Tibial nerve (tissue), 4 donors: Measurements from ENCODE around the gene CLASP1.

Experiments
- EP300 ChIP-seq, 2 donors: sonication (generic); formaldehyde crosslinking; IDR thresholded peaks; one replicate each; pipeline ENCODE4 v1.6.1; 2017; ENCODE audit warnings: antibody characterized with exemption in 2 of 2, mild to moderate bottlenecking in 1 of 2
- TF ChIP-seq, protein P1 (sequence below), 5 experiments: fragments of 200-600 bp in 3 of 5; fragments of 450-650 bp in 2 of 5; sonication (generic) in 3 of 5; IDR thresholded peaks; one replicate each; pipeline ENCODE4 v1.5.1; 2016 to 2019; ENCODE audit warnings: antibody characterized with exemption in 5 of 5, mild to moderate bottlenecking in 3 of 5, moderate library complexity in 2 of 5

GRCh38 chr2:121343191-121343590 is 306.1 kb downstream of the CLASP1 start:
- TF ChIP-seq, protein P1, sequence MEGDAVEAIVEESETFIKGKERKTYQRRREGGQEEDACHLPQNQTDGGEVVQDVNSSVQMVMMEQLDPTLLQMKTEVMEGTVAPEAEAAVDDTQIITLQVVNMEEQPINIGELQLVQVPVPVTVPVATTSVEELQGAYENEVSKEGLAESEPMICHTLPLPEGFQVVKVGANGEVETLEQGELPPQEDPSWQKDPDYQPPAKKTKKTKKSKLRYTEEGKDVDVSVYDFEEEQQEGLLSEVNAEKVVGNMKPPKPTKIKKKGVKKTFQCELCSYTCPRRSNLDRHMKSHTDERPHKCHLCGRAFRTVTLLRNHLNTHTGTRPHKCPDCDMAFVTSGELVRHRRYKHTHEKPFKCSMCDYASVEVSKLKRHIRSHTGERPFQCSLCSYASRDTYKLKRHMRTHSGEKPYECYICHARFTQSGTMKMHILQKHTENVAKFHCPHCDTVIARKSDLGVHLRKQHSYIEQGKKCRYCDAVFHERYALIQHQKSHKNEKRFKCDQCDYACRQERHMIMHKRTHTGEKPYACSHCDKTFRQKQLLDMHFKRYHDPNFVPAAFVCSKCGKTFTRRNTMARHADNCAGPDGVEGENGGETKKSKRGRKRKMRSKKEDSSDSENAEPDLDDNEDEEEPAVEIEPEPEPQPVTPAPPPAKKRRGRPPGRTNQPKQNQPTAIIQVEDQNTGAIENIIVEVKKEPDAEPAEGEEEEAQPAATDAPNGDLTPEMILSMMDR (IDR thresholded peaks at IDR 0.05) = no peak
- TF ChIP-seq EP300 (IDR thresholded peaks at IDR 0.05) = no peak
